Lower leg skin (tissue), 4 donors: Measurements from ENCODE around the gene PGAP1. TPM values are rescaled to one million over a fixed set of nuclear protein-coding genes. Genes with fewer than 3 reads are reported as not detected.

Source experiments
- DNase-seq, 2 donors: peaks; one replicate each; pipeline ENCODE4 v3.0.0-alpha.2; 2019; ENCODE audit warnings: low spot score in 2 of 2
- H3K4me3 ChIP-seq: fragments of 200-600 bp; sonication (generic); 2 replicates; pipeline ENCODE4 v1.5.1; 2017; ENCODE audit warnings: mild to moderate bottlenecking, low read depth; ENCODE audit not compliant: poor library complexity, severe bottlenecking
- POLR2A ChIP-seq, 2 donors: fragments of 450-650 bp; IDR thresholded peaks; one replicate each; pipeline ENCODE4 v1.6.1; 2016 to 2017; ENCODE audit warnings: antibody characterized with exemption in 2 of 2, mild to moderate bottlenecking in 1 of 2, moderate library complexity in 1 of 2
- WGBS, 2 donors: methylation state at CpG; one replicate each; pipeline ENCODE4 v1.1.5; 2018; 5-methylcytosine and 5-hydroxymethylcytosine counted together
- intact Hi-C: fragments of 100-400 bp; cut with DNase I; formaldehyde crosslinking; loops from one replicate; pipeline ENCODE4 v1.15.0; 2023; ENCODE audit warnings: low total_unique reads
- total RNA-seq, 4 donors: library from RNA; depleted of rRNA; stranded (reverse); fragments of >200 nt; gene quantifications; one replicate each; pipeline ENCODE4 v1.1.0, GENCODE V29; 2016
- TF ChIP-seq, protein P1 (sequence below), 3 donors: fragments of 450-650 bp; IDR thresholded peaks; one replicate each; pipeline ENCODE4 v1.5.1; 2016; ENCODE audit warnings: antibody characterized with exemption in 3 of 3, mild to moderate bottlenecking in 3 of 3, moderate library complexity in 2 of 3

Gene PGAP1
- total RNA-seq, 4 donors from 2014 or later, result 20.0 to 25.4 (median 23.6) TPM

- WGBS, 2 donors, result 90 to 92% methylated on average over 4 of the region's 4 CpGs
- no peak overlapping the region for H3K4me3 ChIP-seq
- DNase-seq, result no peak
- intact Hi-C loops, result no loop called here
- TF ChIP-seq POLR2A (IDR thresholded peaks at IDR 0.05), result no peak
- TF ChIP-seq, protein P1, sequence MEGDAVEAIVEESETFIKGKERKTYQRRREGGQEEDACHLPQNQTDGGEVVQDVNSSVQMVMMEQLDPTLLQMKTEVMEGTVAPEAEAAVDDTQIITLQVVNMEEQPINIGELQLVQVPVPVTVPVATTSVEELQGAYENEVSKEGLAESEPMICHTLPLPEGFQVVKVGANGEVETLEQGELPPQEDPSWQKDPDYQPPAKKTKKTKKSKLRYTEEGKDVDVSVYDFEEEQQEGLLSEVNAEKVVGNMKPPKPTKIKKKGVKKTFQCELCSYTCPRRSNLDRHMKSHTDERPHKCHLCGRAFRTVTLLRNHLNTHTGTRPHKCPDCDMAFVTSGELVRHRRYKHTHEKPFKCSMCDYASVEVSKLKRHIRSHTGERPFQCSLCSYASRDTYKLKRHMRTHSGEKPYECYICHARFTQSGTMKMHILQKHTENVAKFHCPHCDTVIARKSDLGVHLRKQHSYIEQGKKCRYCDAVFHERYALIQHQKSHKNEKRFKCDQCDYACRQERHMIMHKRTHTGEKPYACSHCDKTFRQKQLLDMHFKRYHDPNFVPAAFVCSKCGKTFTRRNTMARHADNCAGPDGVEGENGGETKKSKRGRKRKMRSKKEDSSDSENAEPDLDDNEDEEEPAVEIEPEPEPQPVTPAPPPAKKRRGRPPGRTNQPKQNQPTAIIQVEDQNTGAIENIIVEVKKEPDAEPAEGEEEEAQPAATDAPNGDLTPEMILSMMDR (IDR thresholded peaks at IDR 0.05), result no peak
Observed at GRCh38 chr2:196783431-196784094, 142.9 kb downstream of the PGAP1 start.

Other genes starting within 250 kb of the PGAP1 start
- 10 to 100 TPM; 22.9 to 29.6 (median 26.3) TPM for gene GTF3C3, start 127.0 kb downstream of the PGAP1 start, total RNA-seq
- gene C2orf66, start 117.4 kb downstream of the PGAP1 start, total RNA-seq, result under 1 TPM in 1 of 4 donors, not detected in 3; 0.13 TPM